Liver (tissue), 9 donors: ENCODE measurements around the gene HSPG2. TPM values are rescaled to one million over a fixed set of nuclear protein-coding genes. Genes with fewer than 3 reads are reported as not detected.

Source experiments
- DNase-seq: peaks from one replicate; pipeline ENCODE4 v3.0.0-alpha.2; 2017; ENCODE audit warnings: low spot score
- H3K27ac ChIP-seq, 2 donors: one replicate each; pipeline ENCODE4 v1.7.0; 2013; ENCODE audit warnings: inconsistent platforms in 2 of 2, low read length in 2 of 2, control low read depth in 1 of 2, low read depth in 1 of 2, mild to moderate bottlenecking in 1 of 2
- H3K27me3 ChIP-seq, 4 donors: one replicate each; pipeline versions ENCODE4 v1.6.1 to v1.7.0; 2013; ENCODE audit warnings: low read length in 3 of 4, inconsistent platforms in 1 of 4, mild to moderate bottlenecking in 1 of 4, moderate library complexity in 1 of 4; ENCODE audit not compliant: control insufficient read depth in 4 of 4, insufficient read depth in 4 of 4
- H3K36me3 ChIP-seq, 4 donors: one replicate each; pipeline versions ENCODE4 v1.6.1 to v1.7.0; 2013; ENCODE audit warnings: low read length in 3 of 4, mild to moderate bottlenecking in 3 of 4, low read depth in 1 of 4, moderate library complexity in 1 of 4; ENCODE audit not compliant: control insufficient read depth in 4 of 4, insufficient read depth in 3 of 4
- H3K4me1 ChIP-seq, 4 donors: one replicate each; pipeline versions ENCODE4 v1.6.1 to v1.7.0; 2013; ENCODE audit warnings: low read length in 3 of 4, mild to moderate bottlenecking in 3 of 4, moderate library complexity in 1 of 4; ENCODE audit not compliant: control insufficient read depth in 4 of 4, insufficient read depth in 4 of 4
- H3K4me3 ChIP-seq, 3 donors: one replicate each; pipeline versions ENCODE4 v1.6.1 to v1.7.0; 2013; ENCODE audit warnings: low read length in 3 of 3, control low read depth in 1 of 3, low read depth in 1 of 3, mild to moderate bottlenecking in 1 of 3
- H3K9ac ChIP-seq, 2 donors: one replicate each; pipeline ENCODE4 v1.7.0; 2013; ENCODE audit warnings: low read length in 2 of 2, mild to moderate bottlenecking in 2 of 2, moderate library complexity in 2 of 2, control low read depth in 1 of 2, low read depth in 1 of 2
- H3K9me3 ChIP-seq, 4 donors: one replicate each; pipeline versions ENCODE4 v1.6.1 to v1.7.0; 2013; ENCODE audit warnings: low read length in 3 of 4; ENCODE audit not compliant: control insufficient read depth in 4 of 4
- ATF3 ChIP-seq: IDR thresholded peaks from 2 replicates; pipeline ENCODE4 v1.6.1; 2016; ENCODE audit warnings: antibody characterized with exemption
- EGR1 ChIP-seq, 2 donors: IDR thresholded peaks; 2 replicates each; pipeline ENCODE4 v1.6.1; 2016 to 2018; ENCODE audit warnings: antibody characterized with exemption in 2 of 2, low read depth in 2 of 2
- FOXA1 ChIP-seq: IDR thresholded peaks from 2 replicates; pipeline ENCODE4 v1.6.1; 2016; ENCODE audit warnings: antibody characterized with exemption
- FOXA2 ChIP-seq: IDR thresholded peaks from 2 replicates; pipeline ENCODE4 v1.6.1; 2016; ENCODE audit warnings: antibody characterized with exemption
- GABPA ChIP-seq, 2 donors: IDR thresholded peaks in 1 of 2; conservative IDR thresholded peaks in 1 of 2; 2 replicates each; pipeline ENCODE4 v1.6.1; 2016; ENCODE audit warnings: antibody characterized with exemption in 2 of 2, mild to moderate bottlenecking in 1 of 2, moderate library complexity in 1 of 2
- HNF4A ChIP-seq, 2 donors: conservative IDR thresholded peaks; 2 replicates each; pipeline ENCODE4 v1.6.1; 2016; ENCODE audit warnings: antibody characterized with exemption in 2 of 2, mild to moderate bottlenecking in 2 of 2
- HNF4G ChIP-seq: IDR thresholded peaks from 2 replicates; pipeline ENCODE4 v1.6.1; 2016; ENCODE audit warnings: antibody characterized with exemption
- JUND ChIP-seq, 2 donors: IDR thresholded peaks; 2 replicates each; pipeline ENCODE4 v1.6.1; 2016; ENCODE audit warnings: antibody characterized with exemption in 2 of 2
- MAX ChIP-seq: IDR thresholded peaks from 2 replicates; pipeline ENCODE4 v1.6.1; 2016; ENCODE audit warnings: antibody characterized with exemption
- NR2F2 ChIP-seq: IDR thresholded peaks from 2 replicates; pipeline ENCODE4 v1.6.1; 2016; ENCODE audit warnings: antibody characterized with exemption
- RAD21 ChIP-seq, 2 donors: IDR thresholded peaks; 2 replicates each; pipeline ENCODE4 v1.6.1; 2016; ENCODE audit warnings: antibody characterized with exemption in 2 of 2, mild to moderate bottlenecking in 2 of 2
- RXRA ChIP-seq, 2 donors: IDR thresholded peaks; 2 replicates each; pipeline ENCODE4 v1.6.1; 2017 to 2018; ENCODE audit warnings: antibody characterized with exemption in 2 of 2, mild to moderate bottlenecking in 1 of 2
- SP1 ChIP-seq: IDR thresholded peaks from 2 replicates; pipeline ENCODE4 v1.6.1; 2018; ENCODE audit warnings: antibody characterized with exemption, mild to moderate bottlenecking
- YY1 ChIP-seq: IDR thresholded peaks from 2 replicates; pipeline ENCODE4 v1.6.1; 2016; ENCODE audit warnings: antibody characterized with exemption, mild to moderate bottlenecking
- ZBTB33 ChIP-seq: IDR thresholded peaks from 2 replicates; pipeline ENCODE4 v1.6.1; 2016; ENCODE audit warnings: antibody characterized with exemption
- WGBS: extraction: QIAGEN DNeasy Blood & Tissue Kit; methylation state at CpG from one replicate; pipeline ENCODE4 v1.1.7; 2013; 5-methylcytosine and 5-hydroxymethylcytosine counted together
- polyA plus RNA-seq, 2 donors: library from polyadenylated mRNA; stranded (reverse) in 1 of 2; unstranded in 1 of 2; fragments of 200-250 nt in 1 of 2; fragments of >200 nt in 1 of 2; fragmentation: Nextera tagmentation in 1 of 2; extraction: Ambion mirVana in 1 of 2; gene quantifications; one replicate each; pipeline versions ENCODE4 v1.2.1 to v1.2.3, GENCODE V29; 2013 to 2015
- total RNA-seq, 2 donors: library from RNA; depleted of rRNA; stranded (reverse); fragments of >200 nt; gene quantifications; one replicate each; pipeline ENCODE4 v1.2.3, GENCODE V29; 2014
- TF ChIP-seq, protein P1 (sequence below): fragments of 150-350 bp; IDR thresholded peaks from 2 replicates; pipeline ENCODE4 v1.5.1; 2017; ENCODE audit warnings: improper control_type of control experiment, low read depth, low read length; ENCODE audit not compliant: missing input control
- TF ChIP-seq, protein P2 (sequence below): IDR thresholded peaks from 2 replicates; pipeline ENCODE4 v1.6.1; 2016; ENCODE audit warnings: antibody characterized with exemption, mild to moderate bottlenecking
- donor health status: healthy.
- donor health status: healthy.
- donor health status: healthy.
- donor health status: healthy.
- donor health status: healthy.

The HSPG2 gene
- total and polyA plus RNA-seq, 4 donors = 5.6 to 43.9 (median 23.9) TPM

DNA sequence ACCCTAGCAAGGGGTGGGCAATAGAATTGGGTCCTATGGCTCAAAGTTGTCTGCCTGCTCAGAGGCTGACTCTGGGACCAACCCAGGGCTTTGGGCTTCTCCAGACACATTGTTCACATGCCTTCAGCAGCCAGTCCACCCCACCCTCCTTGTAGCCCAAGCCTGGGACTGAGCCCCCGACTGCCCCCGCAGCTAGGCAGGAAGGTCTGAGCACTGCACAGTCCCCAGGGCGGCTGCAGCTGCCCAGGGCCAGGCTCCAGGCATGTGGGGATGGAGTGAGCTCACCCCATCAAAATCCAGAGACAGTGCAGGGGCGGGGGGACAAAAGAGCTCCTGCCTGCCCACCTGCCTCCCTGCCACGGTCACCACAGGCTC lies 35.6 kb downstream of the HSPG2 start:
- DNase-seq = no peak
- Histone ChIP-seq H3K27me3 (no peaks in the 10 kb centered on the region), H3K4me1 (peaks cover 0 to 21% (median 8%) of the 10 kb centered on the region in 4 donors), H3K9me3 (no peaks in the 10 kb centered on the region), H3K36me3 (no peaks in the 10 kb centered on the region), H3K4me3 (no peak overlapping the region), H3K9ac (no peak overlapping the region), H3K27ac (no peak overlapping the region)
- 84% methylated on average over 5 of the region's 5 CpGs for WGBS
- TF ChIP-seq FOXA2 = no peak
- TF ChIP-seq HNF4G = no peak
- TF ChIP-seq RXRA (IDR thresholded peaks at IDR 0.05) = no peak
- TF ChIP-seq FOXA1 = no peak
- no peak for TF ChIP-seq ATF3
- TF ChIP-seq MAX = no peak
- TF ChIP-seq NR2F2 = no peak
- no peak for TF ChIP-seq SP1
- TF ChIP-seq JUND (IDR thresholded peaks at IDR 0.05) = no peak
- no peak for TF ChIP-seq GABPA (IDR thresholded peaks at IDR 0.05 in 1 of 2, conservative IDR thresholded peaks at IDR 0.05 in 1 of 2)
- TF ChIP-seq, protein P1, sequence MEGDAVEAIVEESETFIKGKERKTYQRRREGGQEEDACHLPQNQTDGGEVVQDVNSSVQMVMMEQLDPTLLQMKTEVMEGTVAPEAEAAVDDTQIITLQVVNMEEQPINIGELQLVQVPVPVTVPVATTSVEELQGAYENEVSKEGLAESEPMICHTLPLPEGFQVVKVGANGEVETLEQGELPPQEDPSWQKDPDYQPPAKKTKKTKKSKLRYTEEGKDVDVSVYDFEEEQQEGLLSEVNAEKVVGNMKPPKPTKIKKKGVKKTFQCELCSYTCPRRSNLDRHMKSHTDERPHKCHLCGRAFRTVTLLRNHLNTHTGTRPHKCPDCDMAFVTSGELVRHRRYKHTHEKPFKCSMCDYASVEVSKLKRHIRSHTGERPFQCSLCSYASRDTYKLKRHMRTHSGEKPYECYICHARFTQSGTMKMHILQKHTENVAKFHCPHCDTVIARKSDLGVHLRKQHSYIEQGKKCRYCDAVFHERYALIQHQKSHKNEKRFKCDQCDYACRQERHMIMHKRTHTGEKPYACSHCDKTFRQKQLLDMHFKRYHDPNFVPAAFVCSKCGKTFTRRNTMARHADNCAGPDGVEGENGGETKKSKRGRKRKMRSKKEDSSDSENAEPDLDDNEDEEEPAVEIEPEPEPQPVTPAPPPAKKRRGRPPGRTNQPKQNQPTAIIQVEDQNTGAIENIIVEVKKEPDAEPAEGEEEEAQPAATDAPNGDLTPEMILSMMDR = no peak
- no peak for TF ChIP-seq ZBTB33
- TF ChIP-seq RAD21 (IDR thresholded peaks at IDR 0.05) = no peak

- Histone ChIP-seq H3K4me3 (no peak overlapping the region), H3K4me1 (peaks cover 0 to 21% (median 8%) of the 10 kb centered on the region in 4 donors), H3K9me3 (no peaks in the 10 kb centered on the region), H3K9ac (no peak overlapping the region), H3K27me3 (no peaks in the 10 kb centered on the region), H3K27ac (no peak overlapping the region), H3K36me3 (no peaks in the 10 kb centered on the region)
- no peak for DNase-seq
- WGBS = 81% methylated on average over 13 of the region's 13 CpGs
- TF ChIP-seq FOXA2 = no peak
- no peak for TF ChIP-seq HNF4A (conservative IDR thresholded peaks at IDR 0.05)
- TF ChIP-seq HNF4G = no peak
- TF ChIP-seq, protein P2, sequence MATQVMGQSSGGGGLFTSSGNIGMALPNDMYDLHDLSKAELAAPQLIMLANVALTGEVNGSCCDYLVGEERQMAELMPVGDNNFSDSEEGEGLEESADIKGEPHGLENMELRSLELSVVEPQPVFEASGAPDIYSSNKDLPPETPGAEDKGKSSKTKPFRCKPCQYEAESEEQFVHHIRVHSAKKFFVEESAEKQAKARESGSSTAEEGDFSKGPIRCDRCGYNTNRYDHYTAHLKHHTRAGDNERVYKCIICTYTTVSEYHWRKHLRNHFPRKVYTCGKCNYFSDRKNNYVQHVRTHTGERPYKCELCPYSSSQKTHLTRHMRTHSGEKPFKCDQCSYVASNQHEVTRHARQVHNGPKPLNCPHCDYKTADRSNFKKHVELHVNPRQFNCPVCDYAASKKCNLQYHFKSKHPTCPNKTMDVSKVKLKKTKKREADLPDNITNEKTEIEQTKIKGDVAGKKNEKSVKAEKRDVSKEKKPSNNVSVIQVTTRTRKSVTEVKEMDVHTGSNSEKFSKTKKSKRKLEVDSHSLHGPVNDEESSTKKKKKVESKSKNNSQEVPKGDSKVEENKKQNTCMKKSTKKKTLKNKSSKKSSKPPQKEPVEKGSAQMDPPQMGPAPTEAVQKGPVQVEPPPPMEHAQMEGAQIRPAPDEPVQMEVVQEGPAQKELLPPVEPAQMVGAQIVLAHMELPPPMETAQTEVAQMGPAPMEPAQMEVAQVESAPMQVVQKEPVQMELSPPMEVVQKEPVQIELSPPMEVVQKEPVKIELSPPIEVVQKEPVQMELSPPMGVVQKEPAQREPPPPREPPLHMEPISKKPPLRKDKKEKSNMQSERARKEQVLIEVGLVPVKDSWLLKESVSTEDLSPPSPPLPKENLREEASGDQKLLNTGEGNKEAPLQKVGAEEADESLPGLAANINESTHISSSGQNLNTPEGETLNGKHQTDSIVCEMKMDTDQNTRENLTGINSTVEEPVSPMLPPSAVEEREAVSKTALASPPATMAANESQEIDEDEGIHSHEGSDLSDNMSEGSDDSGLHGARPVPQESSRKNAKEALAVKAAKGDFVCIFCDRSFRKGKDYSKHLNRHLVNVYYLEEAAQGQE = no peak
- no peak for TF ChIP-seq JUND (IDR thresholded peaks at IDR 0.05)
- no peak for TF ChIP-seq EGR1 (IDR thresholded peaks at IDR 0.05; ENCODE audit: low read depth in 2 of 2)
- TF ChIP-seq FOXA1 = no peak
- TF ChIP-seq, protein P1 = no peak
- no peak for TF ChIP-seq GABPA (IDR thresholded peaks at IDR 0.05 in 1 of 2, conservative IDR thresholded peaks at IDR 0.05 in 1 of 2)
- no peak for TF ChIP-seq ZBTB33
- TF ChIP-seq YY1 = no peak
- TF ChIP-seq NR2F2 = no peak
- no peak for TF ChIP-seq MAX
- TF ChIP-seq RAD21 (IDR thresholded peaks at IDR 0.05) = no peak
- TF ChIP-seq SP1 = no peak
- no peak for TF ChIP-seq RXRA (IDR thresholded peaks at IDR 0.05)
These were observed 36.2 kb downstream of the HSPG2 start for GRCh38 chr1:21900766-21901472.
